GM23338 (cell line): ENCODE results near the gene ATRIP. TPM values are rescaled to one million over a fixed set of nuclear protein-coding genes. Genes with fewer than 3 reads are reported as not detected.

ENCODE experiments used
- ATAC-seq: fragments of 200-7000 bp; cut with Tn5 transposase; 3 replicates; pipeline ENCODE4 v1.9.1; 2020
- DNase-seq: peaks from one replicate; pipeline ENCODE4 v3.0.0-alpha.2; 2015; ENCODE audit warnings: low spot score
- H2AFZ ChIP-seq: fragments of 200-600 bp; sonication (generic); 2 replicates; pipeline ENCODE4 v1.8.0; 2016; ENCODE audit warnings: antibody characterized with exemption, mild to moderate bottlenecking, moderate library complexity
- H3F3A ChIP-seq: fragments of 200-600 bp; sonication (generic); replicated peaks from 2 replicates; pipeline ENCODE4 v1.8.0; 2017; ENCODE audit warnings: antibody characterized with exemption, mixed run types, low read depth
- H3K27ac ChIP-seq: fragments of 200-600 bp; sonication (generic); 2 replicates; pipeline ENCODE4 v1.6.1; 2016; ENCODE audit warnings: low read depth
- H3K27me3 ChIP-seq: fragments of 200-600 bp; sonication (generic); 2 replicates; pipeline ENCODE4 v1.8.0; 2016; ENCODE audit warnings: mild to moderate bottlenecking, mixed run types, moderate library complexity; ENCODE audit not compliant: insufficient read depth
- H3K36me3 ChIP-seq: fragments of 200-600 bp; sonication (generic); 2 replicates; pipeline ENCODE4 v1.8.0; 2016; ENCODE audit warnings: mild to moderate bottlenecking; ENCODE audit not compliant: insufficient read depth
- H3K4me1 ChIP-seq: fragments of 200-600 bp; sonication (generic); 2 replicates; pipeline ENCODE4 v1.8.0; 2016; ENCODE audit warnings: mild to moderate bottlenecking, moderate library complexity; ENCODE audit not compliant: insufficient read depth
- H3K4me2 ChIP-seq: fragments of 200-600 bp; sonication (generic); 2 replicates; pipeline ENCODE4 v1.7.1; 2017; ENCODE audit warnings: mixed run types
- H3K4me3 ChIP-seq: fragments of 200-600 bp; sonication (generic); 2 replicates; pipeline ENCODE4 v1.6.1; 2016; ENCODE audit warnings: mixed run types
- H3K79me2 ChIP-seq: fragments of 200-600 bp; sonication (generic); replicated peaks from 2 replicates; pipeline ENCODE4 v1.8.0; 2017; ENCODE audit warnings: mild to moderate bottlenecking; ENCODE audit not compliant: insufficient read depth
- H3K9me2 ChIP-seq: fragments of 200-600 bp; sonication (generic); 2 replicates; pipeline ENCODE4 v1.8.0; 2017; ENCODE audit not compliant: insufficient read depth
- H4K20me1 ChIP-seq: fragments of 200-600 bp; sonication (generic); replicated peaks from 2 replicates; pipeline ENCODE4 v1.8.0; 2017; ENCODE audit warnings: mild to moderate bottlenecking; ENCODE audit not compliant: insufficient read depth
- H3K27ac Mint-ChIP-seq: 2 replicates; pipeline ENCODE4 v1.8.0; 2020; ENCODE audit warnings: inconsistent platforms, mild to moderate bottlenecking, moderate library complexity, mixed read lengths
- H3K27me3 Mint-ChIP-seq: 3 replicates; pipeline ENCODE4 v1.8.0; 2022; ENCODE audit warnings: low read depth, mild to moderate bottlenecking, moderate library complexity, mixed read lengths, inconsistent platforms; ENCODE audit not compliant: insufficient read depth, poor library complexity
- H3K36me3 Mint-ChIP-seq: 3 replicates; pipeline ENCODE4 v1.8.0; 2021; ENCODE audit warnings: low read depth, mild to moderate bottlenecking, inconsistent platforms, moderate library complexity, mixed read lengths
- H3K4me1 Mint-ChIP-seq: 3 replicates; pipeline ENCODE4 v1.8.0; 2020; ENCODE audit warnings: mild to moderate bottlenecking, inconsistent platforms, mixed read lengths
- H3K4me3 Mint-ChIP-seq: 3 replicates; pipeline ENCODE4 v1.8.0; 2021; ENCODE audit warnings: moderate library complexity, mild to moderate bottlenecking, inconsistent platforms, mixed read lengths
- H3K9me3 Mint-ChIP-seq: 3 replicates; pipeline ENCODE4 v1.8.0; 2020; ENCODE audit warnings: moderate library complexity, mild to moderate bottlenecking, inconsistent platforms, mixed read lengths
- CREB1 ChIP-seq: fragments of 250-450 bp; sonication (Bioruptor Pico); IDR thresholded peaks from 2 replicates; pipeline ENCODE4 v1.5.0; 2020; ENCODE audit warnings: low read depth, mild to moderate bottlenecking, moderate library complexity
- CTCF ChIP-seq, 2 experiments: fragments of 200-600 bp in 1 of 2; sonication (generic) in 1 of 2; conservative IDR thresholded peaks; 2 replicates each; pipeline versions ENCODE4 v1.5.1 to v1.6.1; 2016 to 2017; ENCODE audit warnings: antibody characterized with exemption in 2 of 2, low read depth in 2 of 2, mild to moderate bottlenecking in 2 of 2, moderate library complexity in 1 of 2
- ETS1 ChIP-seq: IDR thresholded peaks from 2 replicates; pipeline ENCODE4 v1.6.1; 2016; ENCODE audit warnings: antibody characterized with exemption
- EZH2 ChIP-seq: fragments of 200-600 bp; sonication (generic); IDR thresholded peaks from one replicate; pipeline ENCODE4 v1.8.0; 2017; ENCODE audit warnings: antibody characterized with exemption, mild to moderate bottlenecking, low read depth; ENCODE audit not compliant: unreplicated experiment
- EZH2phosphoT487 ChIP-seq: fragments of 200-600 bp; sonication (generic); IDR thresholded peaks from one replicate; pipeline ENCODE4 v1.8.1; 2018; ENCODE audit warnings: antibody characterized with exemption; ENCODE audit not compliant: unreplicated experiment
- JUNB ChIP-seq: IDR thresholded peaks from one replicate; pipeline ENCODE4 v1.6.1; 2016; ENCODE audit warnings: antibody characterized with exemption; ENCODE audit not compliant: unreplicated experiment
- NANOG ChIP-seq: IDR thresholded peaks from 2 replicates; pipeline ENCODE4 v1.6.1; 2016; ENCODE audit warnings: antibody characterized with exemption, borderline replicate concordance
- POLR2AphosphoS5 ChIP-seq: IDR thresholded peaks from 2 replicates; pipeline ENCODE4 v1.6.1; 2016; ENCODE audit warnings: antibody characterized with exemption, low read depth
- REST ChIP-seq: IDR thresholded peaks from one replicate; pipeline ENCODE4 v1.6.1; 2018; ENCODE audit warnings: antibody characterized with exemption; ENCODE audit not compliant: unreplicated experiment
- STAT1 ChIP-seq: IDR thresholded peaks from one replicate; pipeline ENCODE4 v1.6.1; 2016; ENCODE audit warnings: antibody characterized with exemption; ENCODE audit not compliant: unreplicated experiment
- ZNF114 ChIP-seq: fragments of 250-450 bp; sonication (Bioruptor Pico); IDR thresholded peaks from 2 replicates; pipeline ENCODE4 v1.5.0; 2020; ENCODE audit warnings: mild to moderate bottlenecking, moderate library complexity
- ZNF331 ChIP-seq: fragments of 250-450 bp; sonication (Bioruptor Pico); IDR thresholded peaks from 2 replicates; pipeline ENCODE4 v1.5.0; 2020; ENCODE audit warnings: low read depth, mild to moderate bottlenecking, moderate library complexity
- ZNF462 ChIP-seq: fragments of 250-450 bp; sonication (Bioruptor Pico); IDR thresholded peaks from 2 replicates; pipeline ENCODE4 v1.5.0; 2020; ENCODE audit warnings: mild to moderate bottlenecking, moderate library complexity
- polyA plus RNA-seq: library from polyadenylated mRNA; unstranded; fragments of >200 nt; fragmentation: Nextera tagmentation; extraction: Ambion mirVana; gene quantifications from 2 replicates; pipeline ENCODE4 v1.2.1, GENCODE V29; 2016
- total RNA-seq: library from RNA; depleted of rRNA; stranded (reverse); fragments of >200 nt; shearing (Covaris generic); gene quantifications from 2 replicates; pipeline ENCODE4 v1.2.3, GENCODE V29; 2014

The ATRIP gene
- total and polyA plus RNA-seq, 2 experiments from 2014 or later = 5.8 to 17.3 TPM

- peaks cover 94% of the 10 kb centered on the region for H3K36me3 Mint-ChIP-seq
- H3K36me3 ChIP-seq = peaks cover 18% of the 10 kb centered on the region; the same call in 1 of the 2 replicates
These were observed 34.0 kb upstream of the ATRIP start for GRCh38 chr3:48412375-48413001.

More at GRCh38 chr3:48412375-48413001, 34.0 kb upstream of the ATRIP start:
- H3K4me2 ChIP-seq = no peak overlapping the region
- H2AFZ ChIP-seq = no peak overlapping the region
- H3F3A ChIP-seq = no peaks in the 10 kb centered on the region
- ATAC-seq = no peak
- no peak for TF ChIP-seq ZNF114
- TF ChIP-seq CREB1 (CRISPR knock-in tag) = no peak
- TF ChIP-seq EZH2 = no peak
- no peak for TF ChIP-seq JUNB
- no peak for TF ChIP-seq ZNF462
- TF ChIP-seq NANOG = no peak
- TF ChIP-seq CTCF (conservative IDR thresholded peaks at IDR 0.05; ENCODE audit: low read depth in 2 of 2) = no peak
- no peak for TF ChIP-seq ETS1
- TF ChIP-seq ZNF331 (CRISPR knock-in tag) = no peak
- TF ChIP-seq REST = no peak
- TF ChIP-seq POLR2AphosphoS5 = no peak
- TF ChIP-seq STAT1 = no peak
- TF ChIP-seq EZH2phosphoT487 = no peak
- H3K4me3 ChIP-seq = no peak overlapping the region
- peaks cover 26% of the 10 kb centered on the region for H3K27me3 Mint-ChIP-seq
- no peaks in the 10 kb centered on the region; the same call in 1 of the 2 replicates for H4K20me1 ChIP-seq
- H3K4me1 Mint-ChIP-seq = no peaks in the 10 kb centered on the region
- no peaks in the 10 kb centered on the region for H3K9me3 Mint-ChIP-seq
- no peak for DNase-seq
- no peak overlapping the region for H3K27ac Mint-ChIP-seq
- H3K79me2 ChIP-seq = no peaks in the 10 kb centered on the region
- no peak overlapping the region for H3K4me3 Mint-ChIP-seq
- no peaks in the 10 kb centered on the region for H3K4me1 ChIP-seq
- H3K9me2 ChIP-seq = no peaks in the 10 kb centered on the region
- H3K27ac ChIP-seq = no peak overlapping the region
- H3K27me3 ChIP-seq = no peaks in the 10 kb centered on the region
